Tibial nerve (tissue), 4 donors: ENCODE data around the gene TAF5L.

Experiments
- CTCF ChIP-seq, 5 experiments: fragments of 200-600 bp in 3 of 5; fragments of 450-650 bp in 2 of 5; sonication (generic) in 3 of 5; IDR thresholded peaks; one replicate each; pipeline ENCODE4 v1.5.1; 2016 to 2019; ENCODE audit warnings: antibody characterized with exemption in 5 of 5, mild to moderate bottlenecking in 3 of 5, moderate library complexity in 2 of 5
- EP300 ChIP-seq, 2 donors: sonication (generic); formaldehyde crosslinking; IDR thresholded peaks; one replicate each; pipeline ENCODE4 v1.6.1; 2017; ENCODE audit warnings: antibody characterized with exemption in 2 of 2, mild to moderate bottlenecking in 1 of 2

- no peak for TF ChIP-seq CTCF (IDR thresholded peaks at IDR 0.05)
- no peak for TF ChIP-seq EP300 (IDR thresholded peaks at IDR 0.05)
Measured at GRCh38 chr1:229581485-229581884, 44.4 kb downstream of the TAF5L start.
